Stimulated activated CD8-positive, alpha-beta memory T cell treated with anti-CD3 and anti-CD28 coated beads, Interleukin-2, amount 100 ng/mL, for 1 hour (primary cell): ENCODE results near the gene ARHGAP40.

ENCODE experiments used
- DNase-seq, 2 donors: peaks; one replicate each; pipeline ENCODE4 v3.0.0-alpha.2; 2020; ENCODE audit warnings: low read depth in 2 of 2

ARHGAP40 gene

GRCh38 chr20:38601216-38602184, at the start of gene ARHGAP40:
Gene ARHGAP40, plus strand, starts transcription at chr20:38601809.
- no peak for DNase-seq

- no peak for DNase-seq
Observed at GRCh38 chr20:38554986-38555385, 46.6 kb upstream of the ARHGAP40 start.

GRCh38 chr20:38555395-38555794, 46.2 kb upstream of the ARHGAP40 start:
- no peak for DNase-seq

GRCh38 chr20:38557174-38557573, 44.4 kb upstream of the ARHGAP40 start:
- no peak for DNase-seq

- no peak for DNase-seq
Observed at GRCh38 chr20:38558596-38559360, 42.8 kb upstream of the ARHGAP40 start.

GRCh38 chr20:38559764-38560163, 41.8 kb upstream of the ARHGAP40 start:
- no peak for DNase-seq

- no peak for DNase-seq
Observed at GRCh38 chr20:38563802-38564431, 37.7 kb upstream of the ARHGAP40 start.

GRCh38 chr20:38564680-38565079, 36.9 kb upstream of the ARHGAP40 start:
- DNase-seq = no peak

- DNase-seq = no peak
Observed at GRCh38 chr20:38566036-38566598, 35.5 kb upstream of the ARHGAP40 start.

GRCh38 chr20:38569747-38570525, 31.7 kb upstream of the ARHGAP40 start:
- DNase-seq = no peak

- no peak for DNase-seq
Observed at GRCh38 chr20:38573413-38573812, 28.2 kb upstream of the ARHGAP40 start.

- no peak for DNase-seq
Observed at GRCh38 chr20:38579219-38579910, 22.2 kb upstream of the ARHGAP40 start.

- DNase-seq = no peak
Observed at GRCh38 chr20:38579921-38580320, 21.7 kb upstream of the ARHGAP40 start.

GRCh38 chr20:38581013-38581412, 20.6 kb upstream of the ARHGAP40 start, which contains the start of gene ADIG:
Gene ADIG, plus strand, starts transcription at chr20:38581197. Its CDS starts 54 bp downstream, at chr20:38581251.
- no peak for DNase-seq

GRCh38 chr20:38581830-38582358, 19.7 kb upstream of the ARHGAP40 start:
- DNase-seq = no peak

- no peak for DNase-seq
Observed at GRCh38 chr20:38583306-38583705, 18.3 kb upstream of the ARHGAP40 start.

GRCh38 chr20:38584099-38584763, 17.4 kb upstream of the ARHGAP40 start:
- DNase-seq = no peak

GRCh38 chr20:38585404-38586180, 16.0 kb upstream of the ARHGAP40 start:
- no peak for DNase-seq

- no peak for DNase-seq
Observed at GRCh38 chr20:38586181-38586525, 15.5 kb upstream of the ARHGAP40 start.
